ENCODE data around the gene KCNMB2. TPM values are rescaled to one million over a fixed set of nuclear protein-coding genes. Genes with fewer than 3 reads are reported as not detected.

The KCNMB2 gene
- total RNA-seq, 2 experiments from 2014 or later = not detected

GRCh38 chr3:178754852-178755510, 218.7 kb downstream of the KCNMB2 start:
- no peaks in the 10 kb centered on the region for H3K9me3 Mint-ChIP-seq
- POLR2A ChIA-PET = no interaction called here
- no peaks in the 10 kb centered on the region for H3K4me1 Mint-ChIP-seq
- H3K27ac Mint-ChIP-seq = no peak overlapping the region
- no peaks in the 10 kb centered on the region for H3K36me3 Mint-ChIP-seq (ENCODE audit: low read depth)
- CTCF ChIA-PET = no interaction called here
- no peaks in the 10 kb centered on the region for H3K27me3 Mint-ChIP-seq
- no peak for DNase-seq
- H3K4me3 Mint-ChIP-seq = no peak overlapping the region

- no peak for DNase-seq
- no peak overlapping the region for H3K4me3 Mint-ChIP-seq
- CTCF ChIA-PET = no interaction called here
- H3K27me3 Mint-ChIP-seq = no peaks in the 10 kb centered on the region
- H3K36me3 Mint-ChIP-seq (ENCODE audit: low read depth) = no peaks in the 10 kb centered on the region
- no peaks in the 10 kb centered on the region for H3K9me3 Mint-ChIP-seq
- no peak overlapping the region for H3K27ac Mint-ChIP-seq
- POLR2A ChIA-PET = no interaction called here
- no peaks in the 10 kb centered on the region for H3K4me1 Mint-ChIP-seq
Measured at GRCh38 chr3:178761024-178761423, 224.8 kb downstream of the KCNMB2 start.

GRCh38 chr3:178761461-178761860, 225.2 kb downstream of the KCNMB2 start:
- Mint-ChIP-seq H3K4me1 (no peaks in the 10 kb centered on the region), H3K27me3 (no peaks in the 10 kb centered on the region), H3K9me3 (no peaks in the 10 kb centered on the region), H3K36me3 (ENCODE audit: low read depth) (no peaks in the 10 kb centered on the region), H3K27ac (no peak overlapping the region), H3K4me3 (no peak overlapping the region)
- ChIA-PET POLR2A (no interaction called here), CTCF (no interaction called here)
- DNase-seq = no peak

GRCh38 chr3:178762385-178762784, 226.1 kb downstream of the KCNMB2 start:
- POLR2A ChIA-PET = no interaction called here
- no peaks in the 10 kb centered on the region for H3K4me1 Mint-ChIP-seq
- CTCF ChIA-PET = no interaction called here
- no peaks in the 10 kb centered on the region for H3K36me3 Mint-ChIP-seq (ENCODE audit: low read depth)
- no peak overlapping the region for H3K4me3 Mint-ChIP-seq
- no peak for DNase-seq
- no peaks in the 10 kb centered on the region for H3K27me3 Mint-ChIP-seq
- no peaks in the 10 kb centered on the region for H3K9me3 Mint-ChIP-seq
- H3K27ac Mint-ChIP-seq = no peak overlapping the region

- DNase-seq = no peak
- no peaks in the 10 kb centered on the region for H3K27me3 Mint-ChIP-seq
- no peaks in the 10 kb centered on the region for H3K36me3 Mint-ChIP-seq (ENCODE audit: low read depth)
- H3K4me1 Mint-ChIP-seq = no peaks in the 10 kb centered on the region
- ChIA-PET POLR2A (no interaction called here), CTCF (no interaction called here)
- H3K9me3 Mint-ChIP-seq = no peaks in the 10 kb centered on the region
- H3K4me3 Mint-ChIP-seq = no peak overlapping the region
- H3K27ac Mint-ChIP-seq = no peak overlapping the region
Measured at GRCh38 chr3:178765472-178765871, 229.2 kb downstream of the KCNMB2 start.

GRCh38 chr3:178767581-178767980, 231.3 kb downstream of the KCNMB2 start:
- H3K27ac Mint-ChIP-seq = no peak overlapping the region
- H3K36me3 Mint-ChIP-seq (ENCODE audit: low read depth) = no peaks in the 10 kb centered on the region
- ChIA-PET CTCF (no interaction called here), POLR2A (no interaction called here)
- H3K4me3 Mint-ChIP-seq = no peak overlapping the region
- no peaks in the 10 kb centered on the region for H3K9me3 Mint-ChIP-seq
- DNase-seq = no peak
- no peaks in the 10 kb centered on the region for H3K4me1 Mint-ChIP-seq
- H3K27me3 Mint-ChIP-seq = no peaks in the 10 kb centered on the region

- CTCF ChIA-PET = no interaction called here
- Mint-ChIP-seq H3K4me3 (no peak overlapping the region), H3K27me3 (no peaks in the 10 kb centered on the region), H3K9me3 (no peaks in the 10 kb centered on the region), H3K4me1 (no peaks in the 10 kb centered on the region), H3K27ac (no peak overlapping the region), H3K36me3 (ENCODE audit: low read depth) (no peaks in the 10 kb centered on the region)
- POLR2A ChIA-PET = no interaction called here
- DNase-seq = no peak
Measured at GRCh38 chr3:178768072-178768864, 232.0 kb downstream of the KCNMB2 start.

GRCh38 chr3:178771511-178771910, 235.3 kb downstream of the KCNMB2 start:
- Mint-ChIP-seq H3K27ac (no peak overlapping the region), H3K27me3 (no peaks in the 10 kb centered on the region), H3K36me3 (ENCODE audit: low read depth) (no peaks in the 10 kb centered on the region), H3K4me1 (no peaks in the 10 kb centered on the region), H3K9me3 (no peaks in the 10 kb centered on the region), H3K4me3 (no peak overlapping the region)
- ChIA-PET CTCF (no interaction called here), POLR2A (no interaction called here)
- no peak for DNase-seq

- Mint-ChIP-seq H3K4me3 (no peak overlapping the region), H3K27ac (no peak overlapping the region), H3K27me3 (no peaks in the 10 kb centered on the region), H3K9me3 (no peaks in the 10 kb centered on the region), H3K4me1 (no peaks in the 10 kb centered on the region), H3K36me3 (ENCODE audit: low read depth) (no peaks in the 10 kb centered on the region)
- CTCF ChIA-PET = no interaction called here
- POLR2A ChIA-PET = no interaction called here
- no peak for DNase-seq
Measured at GRCh38 chr3:178772746-178773145, 236.5 kb downstream of the KCNMB2 start.

- no peaks in the 10 kb centered on the region for H3K9me3 Mint-ChIP-seq
- H3K36me3 Mint-ChIP-seq (ENCODE audit: low read depth) = no peaks in the 10 kb centered on the region
- no peaks in the 10 kb centered on the region for H3K4me1 Mint-ChIP-seq
- no peak overlapping the region for H3K27ac Mint-ChIP-seq
- H3K4me3 Mint-ChIP-seq = no peak overlapping the region
- H3K27me3 Mint-ChIP-seq = no peaks in the 10 kb centered on the region
- DNase-seq = no peak
- CTCF ChIA-PET = no interaction called here
- POLR2A ChIA-PET = no interaction called here
Measured at GRCh38 chr3:178773358-178773757, 237.1 kb downstream of the KCNMB2 start.

- Mint-ChIP-seq H3K27ac (no peak overlapping the region), H3K36me3 (ENCODE audit: low read depth) (no peaks in the 10 kb centered on the region), H3K4me3 (no peak overlapping the region), H3K9me3 (no peaks in the 10 kb centered on the region), H3K4me1 (no peaks in the 10 kb centered on the region), H3K27me3 (no peaks in the 10 kb centered on the region)
- POLR2A ChIA-PET = no interaction called here
- no peak for DNase-seq
- CTCF ChIA-PET = no interaction called here
Measured at GRCh38 chr3:178777718-178778411, 241.6 kb downstream of the KCNMB2 start.

GRCh38 chr3:178778589-178778988, 242.4 kb downstream of the KCNMB2 start:
- Mint-ChIP-seq H3K4me3 (no peak overlapping the region), H3K4me1 (no peaks in the 10 kb centered on the region), H3K36me3 (ENCODE audit: low read depth) (no peaks in the 10 kb centered on the region), H3K27me3 (no peaks in the 10 kb centered on the region), H3K27ac (no peak overlapping the region), H3K9me3 (no peaks in the 10 kb centered on the region)
- no peak for DNase-seq
- POLR2A ChIA-PET = no interaction called here
- CTCF ChIA-PET = no interaction called here

GRCh38 chr3:178785961-178786360, 249.7 kb downstream of the KCNMB2 start:
- no peaks in the 10 kb centered on the region for H3K36me3 Mint-ChIP-seq (ENCODE audit: low read depth)
- no peaks in the 10 kb centered on the region for H3K4me1 Mint-ChIP-seq
- no peak for DNase-seq
- CTCF ChIA-PET = no interaction called here
- H3K4me3 Mint-ChIP-seq = no peak overlapping the region
- POLR2A ChIA-PET = no interaction called here
- H3K27ac Mint-ChIP-seq = no peak overlapping the region
- no peaks in the 10 kb centered on the region for H3K27me3 Mint-ChIP-seq
- H3K9me3 Mint-ChIP-seq = no peaks in the 10 kb centered on the region

GRCh38 chr3:178787960-178788359, 251.7 kb downstream of the KCNMB2 start:
- Mint-ChIP-seq H3K36me3 (ENCODE audit: low read depth) (no peaks in the 10 kb centered on the region), H3K4me1 (no peaks in the 10 kb centered on the region), H3K4me3 (no peak overlapping the region), H3K27ac (no peak overlapping the region), H3K9me3 (no peaks in the 10 kb centered on the region), H3K27me3 (no peaks in the 10 kb centered on the region)
- POLR2A ChIA-PET = no interaction called here
- DNase-seq = no peak
- CTCF ChIA-PET = no interaction called here
